HL-60/S4 (cell line): ENCODE data around the gene CHCHD1.
"Not testable (repeated sequence)": the region's sequence is repeated elsewhere in the genome, so short reads cannot be mapped to it uniquely, and the experiment has no call there.

Source experiments
- in situ Hi-C: fragments of 300-500 bp; cut with MboI; formaldehyde crosslinking; loops from 2 replicates; pipeline ENCODE4 v1.14.3; 2022; ENCODE audit warnings: low sequenced_read_pairs

Gene CHCHD1

DNA sequence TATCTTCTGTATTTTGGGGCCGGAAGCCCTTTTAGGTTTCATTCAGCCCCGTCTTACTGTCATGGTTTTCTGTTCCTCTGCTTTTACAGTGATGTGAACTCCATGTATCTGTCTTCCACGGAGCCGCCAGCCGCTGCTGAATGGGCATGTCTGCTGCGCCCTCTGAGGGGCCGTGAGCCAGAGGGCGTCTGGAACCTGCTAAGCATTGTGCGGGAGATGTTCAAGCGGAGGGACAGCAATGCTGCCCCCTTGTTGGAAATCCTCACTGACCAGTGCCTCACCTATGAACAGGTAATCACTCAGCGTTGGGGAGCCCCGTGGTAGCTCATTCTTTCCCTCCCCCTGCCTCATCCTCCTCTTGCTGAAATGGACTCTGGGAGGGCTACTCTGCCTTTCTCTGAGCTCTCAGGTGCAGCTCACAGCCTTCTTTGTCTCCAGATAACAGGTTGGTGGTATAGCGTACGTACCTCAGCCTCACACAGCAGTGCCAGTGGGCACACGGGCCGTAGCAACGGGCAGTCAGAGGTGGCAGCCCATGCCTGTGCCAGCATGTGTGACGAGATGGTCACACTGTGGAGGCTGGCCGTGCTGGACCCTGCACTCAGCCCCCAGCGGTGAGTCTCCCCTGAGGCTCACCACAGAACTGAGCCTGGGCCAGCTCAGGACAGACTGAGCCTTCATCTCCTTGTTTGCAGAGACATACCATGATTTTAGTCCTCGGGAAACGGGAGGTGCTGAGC lies 9.2 kb downstream of the CHCHD1 start:
- in situ Hi-C loops: no loop called here

DNA sequence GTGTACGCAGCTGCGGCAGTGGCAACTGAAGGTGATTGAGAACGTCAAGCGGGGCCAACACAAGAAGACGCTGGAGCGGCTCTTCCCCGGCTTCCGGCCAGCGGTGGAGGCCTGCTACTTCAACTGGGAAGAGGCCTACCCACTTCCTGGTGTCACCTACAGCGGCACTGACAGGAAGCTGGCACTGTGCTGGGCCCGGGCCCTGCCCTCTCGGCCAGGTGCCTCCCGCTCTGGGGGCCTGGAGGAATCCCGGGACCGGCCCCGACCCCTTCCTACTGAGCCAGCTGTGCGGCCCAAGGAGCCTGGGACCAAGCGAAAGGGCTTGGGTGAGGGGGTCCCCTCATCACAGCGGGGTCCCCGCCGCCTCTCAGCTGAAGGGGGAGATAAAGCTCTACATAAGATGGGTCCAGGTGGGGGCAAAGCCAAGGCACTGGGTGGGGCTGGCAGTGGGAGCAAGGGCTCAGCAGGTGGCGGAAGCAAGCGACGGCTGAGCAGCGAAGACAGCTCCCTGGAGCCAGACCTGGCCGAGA lies 10.1 kb downstream of the CHCHD1 start:
- in situ Hi-C loops: no loop called here

GRCh38 chr10:73793456-73793855 lies 11.6 kb downstream of the CHCHD1 start:
- in situ Hi-C loops: no loop called here

GRCh38 chr10:73795491-73795890 lies 13.6 kb downstream of the CHCHD1 start:
- in situ Hi-C loops: not testable (repeated sequence)

GRCh38 chr10:73796035-73796434 lies 14.2 kb downstream of the CHCHD1 start:
- in situ Hi-C loops: not testable (repeated sequence)

GRCh38 chr10:73796766-73797165 lies 14.9 kb downstream of the CHCHD1 start:
- in situ Hi-C loops: no loop called here

DNA sequence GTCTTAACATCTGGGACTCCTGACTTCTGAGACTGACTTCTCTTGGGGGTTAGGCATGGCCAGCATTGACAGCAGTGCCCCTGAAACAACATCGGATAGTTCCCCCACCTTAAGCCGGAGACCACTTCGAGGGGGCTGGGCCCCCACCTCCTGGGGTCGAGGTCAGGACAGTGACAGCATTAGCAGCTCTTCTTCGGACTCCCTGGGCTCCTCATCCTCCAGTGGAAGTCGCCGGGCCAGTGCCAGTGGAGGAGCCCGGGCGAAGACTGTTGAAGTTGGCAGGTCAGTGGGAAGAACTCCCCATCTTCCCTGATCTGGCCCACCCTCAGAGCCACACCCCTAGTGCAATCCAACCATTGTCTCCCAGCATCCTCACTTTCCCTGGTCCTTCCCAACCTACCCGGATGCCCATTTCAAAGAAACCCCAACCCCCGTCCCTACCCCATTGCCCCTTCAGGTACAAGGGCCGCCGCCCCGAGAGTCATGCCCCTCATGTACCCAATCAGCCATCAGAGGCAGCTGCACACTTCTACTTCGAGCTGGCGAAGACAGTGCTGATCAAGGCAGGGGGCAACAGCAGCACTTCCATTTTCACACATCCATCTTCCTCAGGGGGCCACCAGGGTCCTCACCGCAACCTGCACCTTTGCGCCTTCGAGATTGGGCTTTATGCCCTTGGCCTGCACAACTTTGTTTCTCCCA lies 15.6 kb downstream of the CHCHD1 start:
- in situ Hi-C loops: no loop called here

DNA sequence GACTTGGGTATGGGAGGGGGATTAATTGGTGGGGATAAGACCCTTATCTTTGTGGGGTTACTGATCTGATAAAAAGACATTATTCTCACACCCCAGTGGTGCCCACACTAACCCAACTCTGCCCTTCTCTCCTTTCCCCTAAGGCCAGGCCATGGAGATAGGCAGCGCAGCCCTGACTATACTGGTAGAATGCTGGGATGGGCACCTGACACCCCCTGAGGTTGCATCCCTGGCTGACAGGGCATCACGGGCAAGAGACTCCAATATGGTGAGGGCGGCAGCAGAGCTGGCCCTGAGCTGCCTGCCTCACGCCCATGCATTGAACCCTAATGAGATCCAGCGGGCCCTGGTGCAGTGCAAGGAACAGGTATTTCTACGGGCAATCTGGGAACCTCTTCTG lies 16.2 kb downstream of the CHCHD1 start:
- in situ Hi-C loops: no loop called here

GRCh38 chr10:73798927-73799560 lies 17.2 kb downstream of the CHCHD1 start:
- in situ Hi-C loops: no loop called here

DNA sequence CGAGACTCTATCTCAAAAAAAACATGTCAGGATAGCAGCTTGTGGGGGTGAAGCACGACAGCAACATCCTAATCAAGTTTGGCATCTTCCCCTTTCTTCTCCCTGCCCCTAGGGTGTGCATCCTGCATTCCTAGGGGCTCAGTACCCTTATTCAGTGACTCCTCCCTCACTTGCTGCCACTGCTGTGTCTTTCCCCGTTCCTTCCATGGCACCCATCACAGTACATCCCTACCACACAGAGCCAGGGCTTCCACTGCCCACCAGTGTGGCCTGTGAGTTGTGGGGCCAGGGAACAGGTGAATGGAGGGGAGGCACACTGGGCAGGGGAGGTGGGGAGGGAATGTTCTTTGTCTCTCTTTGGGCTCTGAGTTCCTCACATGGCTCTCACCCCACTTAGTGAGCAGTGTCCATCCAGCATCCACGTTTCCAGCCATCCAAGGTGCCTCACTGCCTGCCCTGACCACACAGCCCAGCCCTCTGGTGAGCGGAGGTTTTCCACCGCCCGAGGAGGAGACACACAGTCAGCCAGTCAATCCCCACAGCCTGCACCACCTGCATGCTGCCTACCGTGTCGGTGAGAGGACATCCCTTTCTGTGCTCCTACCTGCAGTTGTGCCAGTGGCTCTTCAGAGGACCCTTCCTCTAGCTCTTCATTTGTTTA lies 18.2 kb downstream of the CHCHD1 start:
- in situ Hi-C loops: loop anchor here (25.0 kb wide), 1 partner anchor 88 kb away; no protein-coding TSS in a partner anchor

- in situ Hi-C loops: loop anchor here (25.0 kb wide), 1 partner anchor 88 kb away; no protein-coding TSS in a partner anchor
These were observed 18.9 kb downstream of the CHCHD1 start for GRCh38 chr10:73800560-73801252.

- in situ Hi-C loops: loop anchor here (25.0 kb wide), 1 partner anchor 89 kb away; no protein-coding TSS in a partner anchor
These were observed 19.4 kb downstream of the CHCHD1 start for GRCh38 chr10:73801253-73801590.

GRCh38 chr10:73802276-73802991 lies 20.6 kb downstream of the CHCHD1 start:
- in situ Hi-C loops: loop anchor here (25.0 kb wide), 1 partner anchor 90 kb away; no protein-coding TSS in a partner anchor

- in situ Hi-C loops: loop anchor here (25.0 kb wide), 1 partner anchor 91 kb away; no protein-coding TSS in a partner anchor
These were observed 21.9 kb downstream of the CHCHD1 start for GRCh38 chr10:73803680-73804286.

DNA sequence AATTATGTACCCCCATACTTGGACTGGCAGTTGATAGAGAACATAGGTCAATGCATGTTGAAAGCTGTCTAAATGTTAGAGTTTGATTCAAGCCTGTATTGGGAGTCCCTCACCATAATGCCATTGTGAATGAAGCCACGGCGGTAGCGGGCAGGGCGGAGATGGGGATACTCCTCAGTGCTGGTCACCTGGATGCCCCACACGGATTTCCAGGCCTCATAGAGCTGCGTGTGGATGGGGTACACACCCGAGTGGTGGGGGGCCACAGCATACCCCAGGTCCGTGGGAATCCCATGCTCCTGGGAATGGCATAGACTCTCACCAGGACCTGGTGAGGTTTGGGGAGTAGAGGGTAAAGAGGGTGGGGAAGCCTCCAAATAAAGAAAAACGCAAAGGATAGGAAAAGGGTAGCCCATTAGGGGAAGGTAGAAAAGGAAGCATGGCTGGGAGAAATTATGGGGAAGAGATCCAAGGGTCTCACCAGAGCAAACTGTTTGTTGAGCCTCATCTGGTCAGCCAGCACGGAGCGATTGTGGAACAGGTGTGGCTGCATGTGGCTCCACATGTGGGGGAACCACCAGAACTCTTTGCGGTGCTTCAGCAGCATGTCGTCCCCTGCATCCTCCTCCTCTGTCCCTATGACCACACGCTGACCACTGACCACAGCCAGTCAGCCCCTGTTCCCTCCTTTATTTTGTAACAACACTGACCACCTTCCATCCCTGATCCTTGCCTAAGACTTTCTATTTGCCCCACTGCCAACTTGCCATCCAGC lies 24.5 kb downstream of the CHCHD1 start:
- in situ Hi-C loops: loop anchor here (25.0 kb wide), 1 partner anchor 94 kb away; no protein-coding TSS in a partner anchor

DNA sequence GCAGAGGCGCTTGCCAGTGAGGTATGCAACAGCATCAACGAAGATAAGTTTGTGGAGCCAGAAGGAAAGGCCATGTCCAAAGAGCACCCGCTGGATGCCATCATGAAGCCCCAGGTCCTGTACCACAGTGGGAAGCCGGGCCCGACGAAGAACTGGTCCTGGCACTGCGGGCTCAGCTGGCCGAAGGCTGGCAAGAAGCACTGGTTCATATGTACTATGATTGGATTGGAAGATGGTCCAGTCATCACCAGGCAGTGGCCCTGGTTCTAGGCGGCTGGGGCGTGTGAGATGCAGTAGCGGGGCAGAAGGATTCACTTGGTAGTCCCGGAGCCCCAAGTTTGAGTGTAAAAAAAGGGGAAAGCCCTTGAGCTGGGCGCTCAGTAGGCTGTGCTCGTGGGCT lies 25.6 kb downstream of the CHCHD1 start:
- in situ Hi-C loops: loop anchor here (25.0 kb wide), 1 partner anchor 95 kb away; no protein-coding TSS in a partner anchor

- in situ Hi-C loops: loop anchor here (25.0 kb wide), 1 partner anchor 96 kb away; no protein-coding TSS in a partner anchor
These were observed 26.4 kb downstream of the CHCHD1 start for GRCh38 chr10:73808021-73808815.
